OCI-LY3 (cell line): ENCODE results near the gene LPP.

Experiments
- H2AFZ ChIP-seq: fragments of 200-600, 300-600 bp; shearing (Covaris generic); 2 replicates; pipeline ENCODE4 v1.6.0; 2014; ENCODE audit warnings: antibody characterized with exemption, low read depth, low read length
- H3K27ac ChIP-seq: fragments of 200-600, 300-600 bp; sonication (generic); 2 replicates; pipeline ENCODE4 v1.5.1; 2014; ENCODE audit warnings: mild to moderate bottlenecking, low read length, moderate library complexity, mixed read lengths
- H3K27me3 ChIP-seq: fragments of 200-600, 300-600 bp; sonication (generic); 2 replicates; pipeline ENCODE4 v1.6.1; 2014; ENCODE audit warnings: low read depth, low read length, mixed read lengths
- H3K36me3 ChIP-seq: fragments of 200-600, 300-600 bp; sonication (generic); replicated peaks from 2 replicates; pipeline ENCODE3; 2014; ENCODE audit warnings: low read depth, low read length, mixed read lengths
- H3K4me1 ChIP-seq: fragments of 300-600, 200-600 bp; sonication (generic); 2 replicates; pipeline ENCODE4 v1.6.1; 2014; ENCODE audit warnings: low read length, mixed read lengths
- H3K4me2 ChIP-seq: fragments of 200-600, 300-600 bp; sonication (generic); 2 replicates; pipeline ENCODE4 v1.6.1; 2014; ENCODE audit warnings: low read length, mixed read lengths
- H3K4me3 ChIP-seq: fragments of 300-600, 200-600 bp; sonication (generic); 2 replicates; pipeline ENCODE4 v1.5.1; 2014; ENCODE audit warnings: antibody characterized with exemption, mild to moderate bottlenecking, low read length, moderate library complexity
- H3K79me2 ChIP-seq: fragments of 300-600, 200-600 bp; shearing (Covaris generic); 2 replicates; pipeline ENCODE4 v1.6.1; 2014; ENCODE audit warnings: mild to moderate bottlenecking, low read length, mixed read lengths
- H3K9ac ChIP-seq: fragments of 300-600, 200-600 bp; shearing (Covaris generic); 2 replicates; pipeline ENCODE4 v1.6.0; 2014; ENCODE audit warnings: mild to moderate bottlenecking, low read length, moderate library complexity
- H3K9me3 ChIP-seq: fragments of 200-600, 300-600 bp; shearing (Covaris generic); 2 replicates; pipeline ENCODE4 v1.6.1; 2014; ENCODE audit warnings: low read length, mixed read lengths; ENCODE audit not compliant: insufficient read depth
- H4K20me1 ChIP-seq: fragments of 200-600, 300-600 bp; sonication (generic); 2 replicates; pipeline ENCODE4 v1.6.1; 2016; ENCODE audit warnings: low read length, mixed read lengths; ENCODE audit not compliant: insufficient read depth
- EZH2phosphoT487 ChIP-seq: fragments of 200-600 bp; shearing (Covaris generic); IDR thresholded peaks from 2 replicates; pipeline ENCODE4 v1.6.1; 2018; ENCODE audit warnings: antibody characterized with exemption, mixed run types, low read depth
- TF ChIP-seq, protein P1 (sequence below): fragments of 200-600, 300-600 bp; sonication (generic); IDR thresholded peaks from 2 replicates; pipeline ENCODE4 v1.5.1; 2014; ENCODE audit warnings: antibody characterized with exemption, low read length, low read depth

Gene LPP

GRCh38 chr3:188690064-188690463 is 536.1 kb downstream of the LPP start:
- Histone ChIP-seq H3K4me3 (no peak overlapping the region), H3K27me3 (no peaks in the 10 kb centered on the region), H4K20me1 (no peaks in the 10 kb centered on the region), H3K27ac (peak overlapping the region; percentile 99; the same call in 1 of the 2 replicates), H3K79me2 (peaks cover 15% of the 10 kb centered on the region), H3K36me3 (no peaks in the 10 kb centered on the region), H3K9me3 (no peaks in the 10 kb centered on the region), H3K9ac (no peak overlapping the region), H3K4me2 (no peak overlapping the region), H3K4me1 (peaks cover 100% of the 10 kb centered on the region), H2AFZ (no peak overlapping the region)
- TF ChIP-seq, protein P1, sequence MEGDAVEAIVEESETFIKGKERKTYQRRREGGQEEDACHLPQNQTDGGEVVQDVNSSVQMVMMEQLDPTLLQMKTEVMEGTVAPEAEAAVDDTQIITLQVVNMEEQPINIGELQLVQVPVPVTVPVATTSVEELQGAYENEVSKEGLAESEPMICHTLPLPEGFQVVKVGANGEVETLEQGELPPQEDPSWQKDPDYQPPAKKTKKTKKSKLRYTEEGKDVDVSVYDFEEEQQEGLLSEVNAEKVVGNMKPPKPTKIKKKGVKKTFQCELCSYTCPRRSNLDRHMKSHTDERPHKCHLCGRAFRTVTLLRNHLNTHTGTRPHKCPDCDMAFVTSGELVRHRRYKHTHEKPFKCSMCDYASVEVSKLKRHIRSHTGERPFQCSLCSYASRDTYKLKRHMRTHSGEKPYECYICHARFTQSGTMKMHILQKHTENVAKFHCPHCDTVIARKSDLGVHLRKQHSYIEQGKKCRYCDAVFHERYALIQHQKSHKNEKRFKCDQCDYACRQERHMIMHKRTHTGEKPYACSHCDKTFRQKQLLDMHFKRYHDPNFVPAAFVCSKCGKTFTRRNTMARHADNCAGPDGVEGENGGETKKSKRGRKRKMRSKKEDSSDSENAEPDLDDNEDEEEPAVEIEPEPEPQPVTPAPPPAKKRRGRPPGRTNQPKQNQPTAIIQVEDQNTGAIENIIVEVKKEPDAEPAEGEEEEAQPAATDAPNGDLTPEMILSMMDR = no peak

DNA sequence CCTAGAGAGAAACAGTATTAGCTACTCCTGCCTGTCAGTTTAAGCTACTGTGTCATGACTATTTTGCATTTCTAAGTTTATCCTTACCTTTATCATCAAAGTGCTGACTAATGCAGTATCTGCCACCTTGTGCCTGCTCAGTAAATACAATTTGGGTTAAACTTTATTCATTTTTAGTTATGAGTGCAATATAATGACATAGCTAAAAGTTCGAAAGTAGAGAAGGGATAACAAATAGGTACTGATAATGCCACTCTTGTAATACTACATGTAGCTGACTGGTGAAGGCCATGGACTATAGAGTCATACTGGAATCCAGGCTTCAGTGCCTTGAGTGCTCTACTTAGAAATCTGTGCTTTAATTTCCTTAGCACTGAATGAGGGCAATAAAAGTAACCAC is 537.0 kb downstream of the LPP start:
- Histone ChIP-seq H3K27me3 (no peaks in the 10 kb centered on the region), H3K4me1 (peaks cover 100% of the 10 kb centered on the region), H3K4me3 (no peak overlapping the region), H3K4me2 (peak overlapping the region; percentile 27), H3K9me3 (no peaks in the 10 kb centered on the region), H3K79me2 (peaks cover 24% of the 10 kb centered on the region), H3K9ac (peak overlapping the region; percentile 72), H3K36me3 (no peaks in the 10 kb centered on the region), H4K20me1 (no peaks in the 10 kb centered on the region), H3K27ac (peak overlapping the region; percentile 99), H2AFZ (no peak overlapping the region)
- TF ChIP-seq, protein P1 = peak; percentile 35
- no peak for TF ChIP-seq EZH2phosphoT487

DNA sequence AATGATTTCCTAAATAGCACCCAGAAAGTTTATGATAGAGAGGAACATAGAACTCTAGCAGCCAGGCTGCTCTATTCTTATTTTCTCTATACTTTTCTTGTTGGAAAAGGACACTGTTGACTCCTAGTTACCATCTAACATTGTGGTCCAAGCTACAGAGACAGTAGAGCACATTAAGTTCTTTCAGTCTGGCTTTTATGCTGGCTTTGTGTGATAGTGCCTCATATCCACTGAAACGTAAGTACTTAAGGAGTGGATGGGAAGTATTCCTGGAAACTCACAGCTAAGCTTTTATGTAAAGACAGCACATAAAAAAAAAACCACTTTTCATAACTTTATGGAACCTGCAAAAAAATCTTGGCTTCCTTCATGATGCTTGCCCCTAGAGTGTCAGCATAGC is 537.7 kb downstream of the LPP start:
- Histone ChIP-seq H3K36me3 (no peaks in the 10 kb centered on the region), H3K9ac (peak overlapping the region; percentile 72), H3K4me1 (peaks cover 100% of the 10 kb centered on the region), H4K20me1 (no peaks in the 10 kb centered on the region), H3K4me3 (no peak overlapping the region), H3K4me2 (peak overlapping the region; percentile 52), H3K9me3 (no peaks in the 10 kb centered on the region), H2AFZ (no peak overlapping the region), H3K27ac (peak overlapping the region; percentile 99), H3K79me2 (peaks cover 24% of the 10 kb centered on the region), H3K27me3 (no peaks in the 10 kb centered on the region)
- no peak for TF ChIP-seq EZH2phosphoT487
- TF ChIP-seq, protein P1 = no peak

DNA sequence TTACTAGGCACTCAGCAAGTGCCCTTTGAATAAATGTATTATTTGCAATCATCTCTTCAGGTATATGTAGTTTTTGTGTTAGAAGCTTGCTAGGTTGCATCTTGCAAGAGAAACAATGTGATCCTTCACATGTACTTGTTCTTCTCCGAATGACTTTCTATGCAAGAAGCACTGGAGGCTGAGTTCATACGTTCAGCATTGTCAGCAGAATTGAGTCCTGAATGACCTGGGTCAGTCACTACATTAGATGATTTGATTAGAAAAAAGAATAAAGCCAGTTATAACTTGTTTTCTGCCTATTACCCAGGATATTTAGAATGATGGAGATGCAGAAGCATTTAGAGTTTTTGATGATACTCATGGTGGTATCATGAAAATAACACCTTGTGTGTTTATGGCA is 538.7 kb downstream of the LPP start:
- Histone ChIP-seq H3K4me2 (peak overlapping the region; percentile 52), H4K20me1 (no peaks in the 10 kb centered on the region), H2AFZ (no peak overlapping the region), H3K27ac (peak overlapping the region; percentile 99), H3K9me3 (no peaks in the 10 kb centered on the region), H3K4me3 (no peak overlapping the region; the same call in 1 of the 2 replicates), H3K27me3 (no peaks in the 10 kb centered on the region), H3K79me2 (peaks cover 24% of the 10 kb centered on the region), H3K4me1 (peaks cover 97% of the 10 kb centered on the region), H3K9ac (peak overlapping the region; percentile 72), H3K36me3 (no peaks in the 10 kb centered on the region)
- TF ChIP-seq, protein P1 = no peak
- no peak for TF ChIP-seq EZH2phosphoT487
